HG02970 (cell line): ENCODE results near the gene GALNT12.

Experiments
- ATAC-seq: cut with Tn5 transposase; IDR thresholded peaks from one replicate; pipeline ENCODE4 v1.9.1; 2021; ENCODE audit warnings: mild to moderate bottlenecking, moderate library complexity, moderate number of reproducible peaks; ENCODE audit not compliant: unreplicated experiment, low FRiP score

Gene GALNT12

DNA sequence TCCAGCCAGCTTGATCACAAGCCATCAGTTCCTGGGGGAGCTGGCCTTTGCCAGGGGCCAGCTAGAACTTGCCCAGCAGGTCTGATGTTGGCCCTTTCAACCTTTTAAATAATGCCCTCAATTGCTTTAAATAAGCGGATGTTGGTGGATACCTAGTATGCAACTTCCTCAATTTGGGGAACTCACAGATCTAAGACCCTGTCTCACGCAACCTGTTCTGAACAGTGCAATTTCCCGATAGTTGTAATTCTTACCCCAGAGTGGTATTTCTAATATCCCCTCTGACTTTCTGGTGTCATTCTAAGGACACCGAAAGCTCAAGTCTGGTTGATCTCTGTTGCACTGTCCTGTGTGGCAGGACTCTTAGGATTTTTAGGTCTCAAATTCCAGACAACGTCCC, 23.1 kb downstream of the GALNT12 start:
- no peak for ATAC-seq

DNA sequence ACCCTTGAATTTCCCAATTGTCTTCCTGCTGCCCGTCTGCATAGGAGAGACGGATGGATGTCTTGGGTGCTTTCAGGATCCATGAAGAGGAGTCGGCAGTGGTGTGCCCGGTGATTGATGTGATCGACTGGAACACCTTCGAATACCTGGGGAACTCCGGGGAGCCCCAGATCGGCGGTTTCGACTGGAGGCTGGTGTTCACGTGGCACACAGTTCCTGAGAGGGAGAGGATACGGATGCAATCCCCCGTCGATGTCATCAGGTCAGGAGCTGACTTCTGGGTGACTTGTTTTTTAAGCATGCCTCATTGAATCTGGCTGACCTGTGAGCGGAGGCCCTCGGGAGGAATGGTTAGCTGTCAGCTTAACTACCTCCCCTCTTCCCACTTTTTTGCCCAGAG, 24.2 kb downstream of the GALNT12 start:
- no peak for ATAC-seq

DNA sequence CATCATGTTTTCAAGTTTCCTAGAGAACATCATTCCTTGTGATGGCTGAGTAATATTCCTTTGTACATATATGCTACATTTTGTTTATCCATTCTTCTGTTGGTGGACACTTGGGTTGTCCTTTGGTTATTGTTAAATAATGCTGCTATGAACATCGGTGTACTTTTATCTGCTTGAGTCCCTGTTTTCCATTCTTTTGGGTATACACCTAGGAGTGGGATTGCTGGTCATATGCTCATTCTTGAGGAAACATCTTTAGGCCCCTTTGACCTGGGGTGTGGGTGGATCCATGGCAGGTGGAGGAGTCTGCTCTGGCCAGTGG, 25.3 kb downstream of the GALNT12 start:
- ATAC-seq = no peak

DNA sequence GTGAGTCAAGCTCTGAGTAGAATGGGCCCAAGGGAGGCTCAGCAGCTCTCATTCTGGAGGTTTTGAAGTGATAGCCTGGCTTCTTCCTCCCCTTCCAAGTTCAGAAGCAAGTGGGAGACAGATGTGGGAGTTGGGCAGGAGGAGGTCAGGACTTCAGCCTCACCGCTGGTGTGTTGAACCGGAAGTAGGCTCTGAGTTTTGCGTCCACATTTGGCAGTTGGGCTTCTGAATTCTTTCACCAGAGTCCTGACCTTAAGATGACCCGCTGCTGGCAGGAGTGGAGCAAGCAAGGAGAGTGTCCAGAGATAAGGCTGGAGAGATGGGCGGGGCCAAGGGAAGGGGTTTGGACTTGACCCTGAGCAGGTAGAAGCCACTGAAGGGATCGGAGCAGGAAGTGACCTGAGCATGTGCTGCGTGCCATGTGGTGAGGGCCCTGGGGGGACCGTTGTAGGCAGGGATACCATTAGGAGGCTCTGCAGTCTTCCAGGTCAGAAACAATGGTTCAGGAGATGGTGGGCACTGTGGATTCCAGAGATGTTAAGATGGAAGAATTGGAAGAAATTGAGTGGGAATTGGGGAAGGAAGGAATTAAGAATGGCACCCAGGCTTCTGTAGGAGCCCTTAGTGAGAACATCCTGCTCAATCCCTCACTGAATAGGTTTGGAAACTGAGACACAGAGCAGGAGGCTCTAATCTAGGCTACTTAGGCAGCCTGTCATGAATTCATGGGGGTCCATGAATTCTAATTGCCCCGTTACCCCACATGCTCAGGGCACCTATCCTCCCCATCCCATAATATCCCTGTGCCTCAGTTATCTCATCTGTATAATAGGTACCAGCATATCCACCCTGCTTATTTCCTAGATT, 25.9 kb downstream of the GALNT12 start:
- ATAC-seq = no peak

DNA sequence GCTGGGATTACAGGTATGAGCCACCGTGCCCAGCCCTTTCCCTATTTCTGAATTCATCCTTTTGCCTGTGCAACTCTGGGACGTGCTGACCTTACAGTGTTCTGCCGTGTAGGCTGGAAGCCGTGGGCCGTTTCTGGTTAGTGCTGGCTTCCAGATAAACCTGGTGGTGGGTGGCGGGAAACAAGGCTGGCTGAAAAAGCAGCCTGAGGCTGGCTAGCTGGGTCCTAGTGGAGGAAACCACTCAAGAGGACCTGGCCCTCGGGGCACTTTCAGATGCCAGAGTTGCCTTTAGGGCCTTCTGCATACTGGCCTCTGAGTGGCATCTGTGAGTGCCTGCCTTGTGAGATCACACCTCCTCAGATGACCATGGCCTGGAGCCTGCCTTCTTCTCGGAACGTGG, 26.9 kb downstream of the GALNT12 start:
- ATAC-seq = no peak

DNA sequence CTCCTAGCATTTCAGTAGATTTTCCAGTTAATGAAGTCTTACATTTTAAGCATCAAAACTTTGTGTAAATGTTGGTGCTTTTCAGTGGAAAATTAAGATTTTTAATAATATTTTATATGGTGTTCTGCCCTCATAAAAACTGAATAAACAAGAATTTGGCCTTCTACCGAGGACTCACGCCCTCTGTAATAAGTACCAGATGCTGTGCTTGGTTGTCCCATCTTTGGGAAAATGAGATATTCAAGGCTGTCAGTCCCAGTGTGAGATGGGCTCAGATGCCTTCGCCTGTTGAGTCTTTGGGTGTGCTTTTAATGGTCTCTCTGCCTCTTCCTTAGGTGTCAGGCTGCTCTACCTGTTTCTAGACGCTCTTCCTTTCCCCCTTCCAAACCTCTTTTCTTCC, 28.7 kb downstream of the GALNT12 start:
- ATAC-seq = no peak

DNA sequence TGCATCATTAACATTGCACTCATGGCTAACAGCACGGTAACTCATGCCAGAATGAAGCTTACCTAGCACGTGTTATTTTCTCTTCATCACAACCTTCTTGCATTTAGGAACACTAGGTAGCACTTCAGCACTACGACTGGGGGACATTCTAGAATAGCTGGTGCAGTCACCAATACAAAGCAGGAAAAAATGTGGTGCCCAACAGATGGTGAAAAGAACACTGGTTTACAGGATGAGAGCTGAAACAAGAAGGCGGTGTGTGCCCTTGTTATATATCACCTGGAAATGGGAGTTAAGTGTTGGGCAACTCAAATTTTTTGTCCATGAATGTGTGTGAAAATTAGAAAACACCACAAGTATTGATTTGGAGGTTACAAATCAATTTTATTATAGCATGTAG, 30.0 kb downstream of the GALNT12 start:
- ATAC-seq = no peak

DNA sequence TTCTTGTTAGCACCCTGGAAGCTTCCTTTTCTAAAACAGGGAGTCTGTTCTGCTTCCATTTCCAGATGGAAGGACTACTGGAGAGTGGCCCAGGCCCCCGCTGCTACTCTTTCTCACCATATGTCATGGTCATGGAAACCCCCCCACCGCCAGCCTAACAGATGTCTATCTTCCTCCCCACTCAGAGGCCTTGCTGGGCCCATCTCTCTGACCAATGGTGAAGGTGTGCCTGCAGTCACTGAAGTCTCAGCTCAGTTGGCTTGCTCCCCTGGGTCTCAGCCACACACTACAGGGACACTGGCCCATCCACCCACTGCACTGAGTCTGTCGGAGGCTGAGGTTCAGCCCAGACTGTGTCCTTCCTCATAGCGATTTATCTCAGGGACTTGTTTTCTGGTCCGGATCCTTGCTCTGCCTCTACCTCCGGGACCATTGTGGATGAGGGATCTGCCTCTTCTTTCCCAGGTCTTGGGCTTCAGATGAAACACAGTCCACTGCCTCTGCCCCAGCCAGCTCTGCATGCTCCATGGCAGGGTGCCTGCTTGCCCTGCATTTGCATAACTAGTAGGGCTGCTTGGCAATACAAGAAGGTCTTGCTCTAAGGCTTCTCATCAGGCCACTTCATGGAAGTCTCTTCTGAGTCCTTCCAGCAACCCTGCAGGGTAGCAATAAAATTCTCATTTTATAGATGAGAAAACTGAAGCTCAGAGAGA, 30.8 kb downstream of the GALNT12 start:
- ATAC-seq = no peak

DNA sequence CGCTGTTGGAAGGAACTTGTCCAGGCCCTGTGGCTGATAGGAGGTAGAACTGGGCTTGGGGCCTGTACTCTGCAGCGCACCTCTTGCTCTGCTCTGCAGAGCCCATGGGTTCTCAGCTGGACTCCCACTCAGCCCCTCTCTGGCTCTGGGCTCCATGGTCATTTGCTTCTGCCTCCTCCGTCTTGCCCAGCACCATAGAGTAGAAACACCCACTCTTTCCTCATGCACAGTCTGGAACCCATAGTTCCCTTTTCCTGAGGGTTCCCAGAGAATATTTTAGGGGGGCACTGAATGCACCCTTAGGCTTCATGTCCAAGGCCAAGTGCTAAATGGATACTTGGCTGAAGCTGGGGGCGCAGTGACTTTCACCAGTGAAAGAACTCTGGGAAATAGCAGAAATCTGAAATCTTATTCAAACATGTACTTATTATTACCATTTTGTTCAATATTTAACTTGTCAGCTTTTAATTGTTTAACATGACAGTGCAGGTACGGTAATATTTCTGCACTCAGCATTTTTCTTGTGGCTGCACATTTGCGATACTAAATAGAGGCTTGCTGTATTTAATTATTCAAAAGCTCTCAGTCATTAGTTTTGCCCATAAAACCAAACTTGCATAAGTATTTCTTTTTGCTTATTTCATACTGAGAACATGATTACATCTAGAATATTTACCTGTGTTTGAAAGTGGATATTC, 31.5 kb downstream of the GALNT12 start:
- no peak for ATAC-seq

DNA sequence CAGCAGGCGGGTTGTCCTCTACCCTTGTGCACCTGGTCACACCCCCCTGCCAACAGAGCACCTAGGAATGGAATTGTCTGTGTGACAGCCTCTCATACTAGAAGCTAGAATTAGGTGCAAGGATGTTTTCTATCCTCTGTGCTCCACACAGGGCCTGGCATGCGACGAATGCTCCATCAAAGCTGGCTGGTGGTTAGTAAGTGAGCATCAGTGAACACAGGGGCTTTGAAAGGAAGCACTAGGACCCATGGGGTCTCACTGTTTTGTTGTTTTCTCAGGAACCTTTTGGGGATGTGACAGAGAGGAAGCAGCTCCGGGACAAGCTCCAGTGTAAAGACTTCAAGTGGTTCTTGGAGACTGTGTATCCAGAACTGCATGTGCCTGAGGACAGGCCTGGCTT, 32.3 kb downstream of the GALNT12 start:
- no peak for ATAC-seq

DNA sequence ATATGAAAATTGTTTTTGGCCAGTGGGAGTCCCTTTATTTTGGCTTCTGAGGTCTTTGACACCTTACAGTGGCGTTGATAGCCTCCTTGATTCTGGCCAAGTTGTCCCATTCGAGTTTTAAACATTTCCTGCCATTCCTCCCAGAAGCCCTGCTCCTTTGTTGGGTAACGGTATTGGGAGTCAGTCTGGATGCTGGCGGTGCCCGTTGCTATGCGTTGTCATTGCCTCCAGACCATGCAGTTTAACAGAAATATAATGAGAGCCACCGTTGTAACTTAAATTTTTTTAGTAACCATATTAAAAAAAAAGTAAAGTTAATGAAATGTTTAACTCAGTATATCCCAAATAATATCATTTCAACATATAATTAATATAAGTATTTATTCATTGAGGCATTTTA, 35.0 kb downstream of the GALNT12 start:
- no peak for ATAC-seq

DNA sequence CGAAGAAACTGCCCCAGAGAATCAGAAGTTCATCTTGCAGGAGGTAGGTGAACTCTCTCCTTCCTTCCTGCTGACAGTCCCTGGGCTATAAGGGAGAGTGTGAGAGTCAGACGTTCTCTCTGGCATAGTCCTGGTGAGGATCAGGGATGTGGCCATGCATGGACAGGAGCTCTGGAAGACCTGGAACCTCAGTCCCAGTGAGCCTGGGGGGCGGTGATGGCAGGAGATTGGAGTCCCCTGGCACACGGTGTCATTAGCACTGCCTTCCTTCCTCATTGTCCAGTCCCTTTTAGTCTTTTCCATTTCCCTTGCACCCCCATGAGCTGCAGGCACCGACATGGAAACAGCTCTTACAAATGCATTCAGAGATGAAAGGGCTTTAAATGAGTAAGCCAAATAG, 38.6 kb downstream of the GALNT12 start:
- ATAC-seq = no peak

DNA sequence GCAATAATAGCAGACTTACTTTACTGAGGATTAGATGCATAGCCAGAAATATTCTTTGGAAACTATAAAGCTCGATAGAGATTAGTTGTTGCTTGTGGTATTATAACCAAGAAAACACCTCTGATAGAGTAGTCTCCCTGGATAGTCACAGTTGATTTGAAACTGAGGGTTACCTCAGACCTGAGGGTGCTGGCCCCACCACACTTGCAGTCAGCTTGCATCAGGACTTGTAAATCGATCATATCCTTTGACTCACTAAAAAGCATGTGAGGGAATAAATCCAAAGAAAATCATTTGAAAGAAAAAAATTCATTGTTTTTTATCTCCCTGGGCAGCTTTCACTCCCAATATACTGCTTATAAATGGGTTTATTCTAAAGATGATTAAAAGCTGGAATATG, 39.4 kb downstream of the GALNT12 start:
- no peak for ATAC-seq

DNA sequence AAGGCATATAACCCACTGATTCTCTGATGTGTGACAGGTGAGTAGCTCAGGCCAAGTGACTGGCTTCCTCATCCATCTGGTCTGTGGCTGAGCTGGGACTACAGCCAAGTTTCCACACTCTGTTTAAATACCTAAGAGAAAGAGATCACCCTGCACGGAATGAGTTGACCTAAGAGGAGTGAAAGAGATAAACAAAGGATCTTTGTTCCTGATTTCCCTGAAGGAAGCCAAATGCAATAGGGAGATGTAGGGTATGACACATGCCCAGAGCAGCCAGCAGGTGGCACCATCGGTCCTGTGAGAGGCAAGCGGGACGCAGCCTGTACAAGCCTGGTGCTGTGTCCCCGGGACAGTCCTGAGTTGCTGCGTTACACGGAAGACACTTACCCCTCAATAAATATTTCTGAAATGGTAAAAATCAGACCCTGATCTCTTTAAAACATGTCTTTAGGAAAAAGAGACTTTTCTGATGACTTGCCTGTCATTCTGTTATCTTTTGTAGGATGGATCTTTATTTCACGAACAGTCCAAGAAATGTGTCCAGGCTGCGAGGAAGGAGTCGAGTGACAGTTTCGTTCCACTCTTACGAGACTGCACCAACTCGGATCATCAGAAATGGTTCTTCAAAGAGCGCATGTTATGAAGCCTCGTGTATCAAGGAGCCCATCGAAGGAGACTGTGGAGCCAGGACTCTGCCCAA, 41.1 kb downstream of the GALNT12 start:
- ATAC-seq = no peak

DNA sequence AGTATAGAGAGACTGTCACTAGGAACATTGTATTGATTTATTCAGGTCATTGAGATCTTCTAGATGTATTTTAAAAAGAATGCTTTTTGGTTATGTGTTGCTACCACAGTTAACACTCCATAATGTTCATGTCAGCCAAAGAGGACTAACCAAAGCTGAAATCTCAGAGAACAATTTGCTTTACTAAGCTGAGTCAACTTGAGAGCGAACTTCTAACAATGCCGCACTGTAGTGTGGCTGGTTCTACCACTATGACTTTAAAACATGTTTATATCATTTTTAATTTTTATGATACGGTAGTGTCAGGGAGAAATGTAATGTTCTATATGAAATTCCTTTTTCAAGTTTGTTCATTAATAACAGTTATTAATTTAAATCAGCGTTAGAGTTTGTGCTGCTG, 42.1 kb downstream of the GALNT12 start:
- ATAC-seq = no peak

DNA sequence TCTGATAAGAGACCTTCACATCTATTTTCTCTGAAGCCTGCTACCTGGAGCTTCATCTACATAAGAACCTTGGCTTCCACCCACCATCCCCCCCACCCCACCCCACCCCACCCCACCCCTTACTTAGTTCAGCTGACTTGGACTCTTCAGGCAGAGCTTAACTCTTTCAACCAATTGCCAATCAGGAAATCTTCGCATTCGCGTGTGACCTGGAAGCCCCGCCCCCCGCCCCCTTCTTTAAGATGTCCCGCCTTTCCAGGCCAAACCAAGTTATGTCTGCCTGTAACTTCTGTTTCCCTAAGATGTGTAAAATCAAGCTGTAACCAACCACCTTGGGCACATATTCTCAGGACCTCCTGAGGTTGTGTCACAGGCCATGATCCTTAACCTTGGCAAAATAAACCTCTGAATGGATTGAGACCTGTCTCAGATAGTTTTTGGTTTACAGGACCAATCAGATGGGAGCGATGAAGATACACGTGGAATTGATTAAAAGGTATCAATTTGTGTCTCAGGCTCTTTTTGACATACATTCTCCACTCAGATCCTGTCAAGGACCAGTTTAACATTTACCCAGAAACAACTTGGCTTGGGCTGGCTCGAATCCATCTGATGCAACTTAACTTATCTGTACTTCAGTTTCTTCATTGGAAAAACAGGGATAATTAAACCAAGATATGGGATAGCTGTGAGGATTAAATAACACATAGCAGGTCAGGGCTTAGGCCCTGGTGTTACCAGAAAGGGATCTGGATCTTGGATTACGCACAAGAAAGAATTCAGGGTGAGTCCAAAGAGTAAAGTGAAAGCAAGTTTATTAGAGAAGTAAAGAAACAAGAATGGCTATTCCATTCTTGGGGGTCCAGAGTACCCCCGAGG, 43.6 kb downstream of the GALNT12 start:
- no peak for ATAC-seq

DNA sequence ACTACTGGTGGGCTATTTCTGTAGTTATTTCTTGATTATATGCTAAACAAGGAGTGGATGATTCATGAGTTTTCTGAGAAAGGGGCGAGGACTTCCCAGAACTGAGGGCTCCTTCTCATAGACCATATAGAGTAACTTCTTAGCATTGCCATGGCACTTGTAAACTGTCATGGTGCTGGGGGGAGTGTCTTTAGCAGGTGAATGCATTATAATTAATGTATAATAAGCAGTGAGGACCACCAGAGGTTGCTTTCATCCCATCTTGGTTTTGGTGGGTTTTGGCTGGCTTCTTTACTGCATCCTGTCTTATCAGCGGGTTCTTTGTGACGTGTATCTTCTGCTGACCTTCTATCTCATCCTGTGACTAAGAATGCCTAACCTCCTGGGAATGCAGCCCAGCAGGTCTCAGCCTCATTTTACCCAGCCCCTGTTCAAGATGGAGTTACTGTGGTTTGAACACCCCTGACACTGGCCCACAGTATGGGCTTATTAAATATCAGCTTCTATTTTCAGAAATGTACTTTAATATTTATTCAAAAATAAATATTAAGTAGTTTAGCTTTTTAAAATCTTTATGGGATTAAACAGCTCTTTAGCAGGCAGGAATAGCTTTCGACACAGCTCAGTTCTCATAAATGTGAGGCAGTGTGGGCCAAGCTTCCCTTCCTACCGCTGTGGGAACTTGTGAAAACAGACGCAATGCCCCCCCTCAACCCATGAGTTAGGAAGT, 44.4 kb downstream of the GALNT12 start:
- ATAC-seq = no peak

DNA sequence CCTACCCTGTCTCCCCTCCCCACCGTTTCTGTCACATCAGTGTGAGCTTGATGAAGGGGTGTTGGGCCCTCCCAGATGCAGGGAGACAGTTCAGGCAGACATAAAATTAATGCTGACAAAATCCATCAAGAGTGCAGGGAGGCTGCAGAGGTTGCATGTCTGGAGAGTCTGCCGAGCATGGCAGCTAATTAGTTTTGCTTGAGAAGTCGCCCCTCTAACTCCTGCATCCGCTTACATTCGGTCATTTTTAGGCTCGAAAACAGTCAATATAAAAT, 44.9 kb downstream of the GALNT12 start:
- no peak for ATAC-seq

DNA sequence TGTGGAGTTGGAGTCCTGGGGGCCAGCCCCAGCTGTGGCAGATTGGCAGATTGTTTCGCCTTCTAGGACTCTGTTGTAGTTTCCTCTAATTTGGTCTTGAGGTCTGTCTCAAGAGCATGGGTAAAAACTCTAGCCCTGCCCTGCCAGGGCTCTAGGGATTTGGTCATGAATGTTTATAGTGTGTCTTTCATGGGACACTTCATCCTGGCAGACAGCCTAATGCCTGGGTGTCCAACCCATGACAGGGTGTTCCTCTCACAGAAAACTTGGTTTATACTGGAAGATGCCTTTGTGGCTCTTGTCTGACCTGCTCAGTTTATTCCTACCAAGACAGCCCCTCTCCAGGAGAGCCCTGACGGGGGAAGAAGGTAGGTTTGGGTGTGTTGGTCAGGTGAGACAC, 45.5 kb downstream of the GALNT12 start:
- no peak for ATAC-seq

DNA sequence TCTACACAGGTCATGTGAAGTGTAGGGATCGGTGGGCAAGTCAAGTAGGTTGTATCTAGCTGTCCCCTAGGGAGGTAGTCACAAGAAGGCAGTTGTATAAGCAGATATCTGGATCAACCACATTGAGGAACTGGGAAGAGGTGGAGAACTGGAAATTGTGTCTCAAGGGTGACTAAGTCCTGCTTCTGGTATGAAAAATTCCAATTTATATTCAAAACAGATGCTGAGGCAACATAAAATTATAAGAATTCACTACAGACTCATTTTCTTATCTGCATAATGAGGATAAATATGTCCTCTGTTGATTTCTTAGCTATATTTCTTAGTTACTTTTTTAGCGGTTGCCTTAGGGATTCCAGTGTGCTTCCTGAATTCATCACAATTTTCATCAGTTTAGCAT, 46.8 kb downstream of the GALNT12 start:
- no peak for ATAC-seq
